ENCODE measurements around the gene SYTL3. TPM values are rescaled to one million over a fixed set of nuclear protein-coding genes. Genes with fewer than 3 reads are reported as not detected.
A peak's percentile ranks its signal among the peaks of the same experiment; 100 is the strongest.
"Not testable (repeated sequence)": the region's sequence is repeated elsewhere in the genome, so short reads cannot be mapped to it uniquely, and the experiment has no call there.

The SYTL3 gene
- total RNA-seq, 1 experiment from 2014 or later: 17.5 TPM

- peaks cover 3% of the 10 kb centered on the region; the same call in 1 of the 2 replicates for H3K36me3 ChIP-seq
- H3K4me3 ChIP-seq: no peak overlapping the region
- no peaks in the 10 kb centered on the region for H3K27me3 ChIP-seq (replicated peaks)
Measured at GRCh38 chr6:158694913-158695312, 45.1 kb downstream of the SYTL3 start.

GRCh38 chr6:158697811-158698210, 48.0 kb downstream of the SYTL3 start:
- Histone ChIP-seq H3K27ac (no peak overlapping the region), H3K27me3 (replicated peaks) (no peaks in the 10 kb centered on the region), H3K36me3 (peaks cover 3% of the 10 kb centered on the region; the same call in 1 of the 2 replicates), H3K9me3 (replicated peaks) (no peaks in the 10 kb centered on the region), H3K4me1 (replicated peaks) (no peaks in the 10 kb centered on the region), H3K4me3 (no peak overlapping the region)
- no peak for DNase-seq (ENCODE audit: low read depth in 1 of 2, low spot score in 2 of 2)

More at GRCh38 chr6:158694913-158695312, 45.1 kb downstream of the SYTL3 start:
- Histone ChIP-seq H3K9me3 (replicated peaks) (no peaks in the 10 kb centered on the region), H3K27ac (no peak overlapping the region), H3K4me1 (replicated peaks) (no peaks in the 10 kb centered on the region)
- DNase-seq (ENCODE audit: low read depth in 1 of 2, low spot score in 2 of 2): peak in 1 of 2 experiments; percentile 21

- Histone ChIP-seq H3K27ac (no peak overlapping the region), H3K27me3 (replicated peaks) (no peaks in the 10 kb centered on the region), H3K36me3 (peaks cover 3% of the 10 kb centered on the region; the same call in 1 of the 2 replicates), H3K9me3 (replicated peaks) (no peaks in the 10 kb centered on the region), H3K4me3 (no peak overlapping the region), H3K4me1 (replicated peaks) (peaks cover under 1% of the 10 kb centered on the region; the same call in 1 of the 2 replicates)
- no peak for DNase-seq (ENCODE audit: low read depth in 1 of 2, low spot score in 2 of 2)
Measured at GRCh38 chr6:158698931-158699330, 49.1 kb downstream of the SYTL3 start.

- H3K4me1 ChIP-seq (replicated peaks): peaks cover 10% of the 10 kb centered on the region
- H3K9me3 ChIP-seq (replicated peaks); DNase-seq (ENCODE audit: low read depth in 1 of 2, low spot score in 2 of 2): not testable (repeated sequence)
Measured at GRCh38 chr6:158701268-158701667, 51.4 kb downstream of the SYTL3 start.

GRCh38 chr6:158703111-158703836, 53.4 kb downstream of the SYTL3 start:
- Histone ChIP-seq H3K9me3 (replicated peaks) (no peaks in the 10 kb centered on the region), H3K27me3 (replicated peaks) (no peaks in the 10 kb centered on the region), H3K4me1 (replicated peaks) (peaks cover 28% of the 10 kb centered on the region), H3K4me3 (no peak overlapping the region), H3K27ac (no peak overlapping the region), H3K36me3 (peaks cover 7% of the 10 kb centered on the region)
- DNase-seq (ENCODE audit: low read depth in 1 of 2, low spot score in 2 of 2): no peak

More at GRCh38 chr6:158701268-158701667, 51.4 kb downstream of the SYTL3 start:
- H3K27ac ChIP-seq; H3K27me3 ChIP-seq (replicated peaks); H3K4me3 ChIP-seq; H3K36me3 ChIP-seq: not testable (repeated sequence)

- no peaks in the 10 kb centered on the region for H3K9me3 ChIP-seq (replicated peaks)
- peaks cover 28% of the 10 kb centered on the region for H3K4me1 ChIP-seq (replicated peaks)
- DNase-seq (ENCODE audit: low read depth in 1 of 2, low spot score in 2 of 2): peak; percentile 77 to 80
- no peaks in the 10 kb centered on the region for H3K27me3 ChIP-seq (replicated peaks)
- H3K36me3 ChIP-seq: peaks cover 12% of the 10 kb centered on the region
- H3K27ac ChIP-seq: no peak overlapping the region
- peak overlapping the region; percentile 31 for H3K4me3 ChIP-seq
Measured at GRCh38 chr6:158703837-158704822, 54.3 kb downstream of the SYTL3 start.

- Histone ChIP-seq H3K27me3 (replicated peaks) (no peaks in the 10 kb centered on the region), H3K4me1 (replicated peaks) (peaks cover 28% of the 10 kb centered on the region), H3K27ac (no peak overlapping the region), H3K36me3 (peaks cover 12% of the 10 kb centered on the region), H3K4me3 (no peak overlapping the region), H3K9me3 (replicated peaks) (no peaks in the 10 kb centered on the region)
- no peak for DNase-seq (ENCODE audit: low read depth in 1 of 2, low spot score in 2 of 2)
Measured at GRCh38 chr6:158705386-158706126, 55.7 kb downstream of the SYTL3 start.

GRCh38 chr6:158706369-158706982, 56.6 kb downstream of the SYTL3 start:
- peaks cover 15% of the 10 kb centered on the region for H3K36me3 ChIP-seq
- H3K27me3 ChIP-seq (replicated peaks): no peaks in the 10 kb centered on the region
- DNase-seq (ENCODE audit: low read depth in 1 of 2, low spot score in 2 of 2): peak; percentile 61 to 67
- H3K4me1 ChIP-seq (replicated peaks): peaks cover 28% of the 10 kb centered on the region
- H3K27ac ChIP-seq: peak overlapping the region; percentile 63
- no peaks in the 10 kb centered on the region for H3K9me3 ChIP-seq (replicated peaks)
- no peak overlapping the region for H3K4me3 ChIP-seq

- DNase-seq (ENCODE audit: low read depth in 1 of 2, low spot score in 2 of 2): peak; percentile 55 to 67
- Histone ChIP-seq H3K27ac (peak overlapping the region; percentile 63), H3K9me3 (replicated peaks) (no peaks in the 10 kb centered on the region), H3K4me3 (no peak overlapping the region), H3K36me3 (peaks cover 15% of the 10 kb centered on the region), H3K27me3 (replicated peaks) (no peaks in the 10 kb centered on the region), H3K4me1 (replicated peaks) (peaks cover 28% of the 10 kb centered on the region)
Measured at GRCh38 chr6:158707120-158707820, 57.4 kb downstream of the SYTL3 start.

GRCh38 chr6:158707821-158708195, 58.0 kb downstream of the SYTL3 start:
- Histone ChIP-seq H3K27me3 (replicated peaks) (no peaks in the 10 kb centered on the region), H3K4me3 (no peak overlapping the region), H3K27ac (peak overlapping the region; percentile 63), H3K36me3 (peaks cover 15% of the 10 kb centered on the region), H3K4me1 (replicated peaks) (peaks cover 28% of the 10 kb centered on the region), H3K9me3 (replicated peaks) (no peaks in the 10 kb centered on the region)
- no peak for DNase-seq (ENCODE audit: low read depth in 1 of 2, low spot score in 2 of 2)

GRCh38 chr6:158708239-158708638, 58.4 kb downstream of the SYTL3 start:
- Histone ChIP-seq H3K27me3 (replicated peaks) (no peaks in the 10 kb centered on the region), H3K9me3 (replicated peaks) (no peaks in the 10 kb centered on the region; the same call in 1 of the 2 replicates), H3K36me3 (peaks cover 18% of the 10 kb centered on the region), H3K4me1 (replicated peaks) (peaks cover 28% of the 10 kb centered on the region), H3K27ac (no peak overlapping the region), H3K4me3 (no peak overlapping the region)
- DNase-seq (ENCODE audit: low read depth in 1 of 2, low spot score in 2 of 2): no peak

GRCh38 chr6:158709809-158710208, 60.0 kb downstream of the SYTL3 start:
- Histone ChIP-seq H3K27ac (no peak overlapping the region), H3K4me1 (replicated peaks) (peaks cover 20% of the 10 kb centered on the region), H3K4me3 (no peak overlapping the region), H3K27me3 (replicated peaks) (no peaks in the 10 kb centered on the region), H3K36me3 (peaks cover 24% of the 10 kb centered on the region), H3K9me3 (replicated peaks) (no peaks in the 10 kb centered on the region; the same call in 1 of the 2 replicates)
- no peak for DNase-seq (ENCODE audit: low read depth in 1 of 2, low spot score in 2 of 2)

Measured in SJSA1 (cell line).